Sigmoid colon (tissue), 7 donors: ENCODE results near the gene TECPR2. TPM values are rescaled to one million over a fixed set of nuclear protein-coding genes. Genes with fewer than 3 reads are reported as not detected.

ENCODE experiments used
- DNase-seq: peaks from one replicate; pipeline ENCODE4 v3.0.0-alpha.2; 2019
- H3K27ac ChIP-seq, 4 donors: fragments of 200-600 bp; sonication (generic); one replicate each; pipeline ENCODE4 v1.5.1; 2016 to 2019; ENCODE audit warnings: mild to moderate bottlenecking in 1 of 4
- H3K27me3 ChIP-seq, 3 donors: fragments of 200-600 bp; sonication (generic); one replicate each; pipeline ENCODE4 v1.5.1; 2019; ENCODE audit warnings: mild to moderate bottlenecking in 1 of 3
- H3K36me3 ChIP-seq, 4 donors: fragments of 200-600 bp; sonication (generic); one replicate each; pipeline ENCODE4 v1.5.1; 2016 to 2019
- H3K4me1 ChIP-seq, 4 donors: fragments of 200-600 bp; sonication (generic); one replicate each; pipeline ENCODE4 v1.5.1; 2017 to 2019
- H3K4me3 ChIP-seq, 4 donors: fragments of 200-600 bp; sonication (generic); one replicate each; pipeline ENCODE4 v1.5.1; 2017 to 2019; ENCODE audit warnings: mild to moderate bottlenecking in 2 of 4, moderate library complexity in 1 of 4
- H3K9me3 ChIP-seq, 4 donors: fragments of 200-600 bp in 3 of 4; sonication (generic) in 3 of 4; one replicate each; pipeline versions ENCODE4 v1.5.1 to v1.6.1; 2013 to 2019
- EP300 ChIP-seq, 4 donors: sonication (generic); formaldehyde crosslinking; IDR thresholded peaks; one replicate each; pipeline ENCODE4 v1.6.1; 2017; ENCODE audit warnings: antibody characterized with exemption in 4 of 4
- POLR2A ChIP-seq, 2 donors: fragments of 450-650 bp; IDR thresholded peaks; one replicate each; pipeline ENCODE4 v1.6.1; 2016; ENCODE audit warnings: antibody characterized with exemption in 2 of 2, mild to moderate bottlenecking in 2 of 2, moderate library complexity in 2 of 2
- POLR2AphosphoS5 ChIP-seq, 4 donors: sonication (generic); formaldehyde crosslinking; IDR thresholded peaks; one replicate each; pipeline ENCODE4 v1.6.1; 2017; ENCODE audit warnings: antibody characterized with exemption in 4 of 4
- WGBS, 2 donors: extraction: QIAGEN DNeasy Blood & Tissue Kit; methylation state at CpG; one replicate each; pipeline ENCODE4 v1.1.7; 2013; 5-methylcytosine and 5-hydroxymethylcytosine counted together
- intact Hi-C: fragments of 100-400 bp; cut with DNase I; formaldehyde crosslinking; loops from one replicate; pipeline ENCODE4 v1.15.1; 2023
- polyA plus RNA-seq, 3 donors: library from polyadenylated mRNA; stranded (reverse); fragments of 200-250 nt; gene quantifications; one replicate each; pipeline ENCODE4 v1.2.3, GENCODE V29; 2013
- total RNA-seq, 4 donors: library from RNA; depleted of rRNA; stranded (reverse); fragments of >200 nt; gene quantifications; one replicate each; pipeline ENCODE4 v1.1.0, GENCODE V29; 2016
- TF ChIP-seq, protein P1 (sequence below), 4 experiments: fragments of 450-650 bp in 3 of 4; fragments of 200-600 bp in 1 of 4; IDR thresholded peaks; one replicate each; pipeline ENCODE4 v1.5.1; 2016 to 2019; ENCODE audit warnings: antibody characterized with exemption in 4 of 4, mild to moderate bottlenecking in 3 of 4, moderate library complexity in 2 of 4
- donor health status: healthy with polysubstance abuse.
- donor health status: Bipolar disorder and iron deficiency.
- donor health status: healthy.

Gene TECPR2
- total and polyA plus RNA-seq, 7 donors = 2.1 to 51.0 (median 15.3) TPM

DNA sequence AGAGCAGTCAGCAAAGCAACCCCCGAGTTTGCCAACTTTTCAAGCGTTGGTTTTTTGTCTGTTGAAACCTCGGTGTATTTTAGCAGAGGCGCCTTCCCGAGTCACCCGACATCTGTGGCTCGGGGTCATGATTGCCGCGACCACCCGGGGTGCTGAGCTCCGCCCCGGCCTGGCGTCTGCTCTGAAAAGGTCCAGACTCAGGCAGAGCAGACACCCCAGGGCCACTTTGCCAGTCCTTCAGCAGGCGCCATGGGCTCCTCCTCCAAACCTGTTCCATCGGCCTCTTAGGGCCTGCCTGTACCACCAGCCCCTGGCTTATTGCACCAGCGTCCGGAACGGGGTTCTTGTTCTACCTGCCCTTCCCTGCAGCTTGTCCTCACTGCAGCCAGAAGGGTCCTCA is 127.7 kb downstream of the TECPR2 start:
- TF ChIP-seq POLR2A (IDR thresholded peaks at IDR 0.05) = no peak
- no peak for TF ChIP-seq POLR2AphosphoS5 (IDR thresholded peaks at IDR 0.05)
- TF ChIP-seq EP300 (IDR thresholded peaks at IDR 0.05) = no peak
- Histone ChIP-seq H3K27me3 (no peaks in the 10 kb centered on the region), H3K27ac (peak overlapping the region in 1 of 4 donors; percentile 24), H3K4me1 (peaks cover 0 to 10% (median 0%) of the 10 kb centered on the region in 4 donors), H3K9me3 (no peaks in the 10 kb centered on the region), H3K36me3 (no peaks in the 10 kb centered on the region), H3K4me3 (no peak overlapping the region)
- intact Hi-C loops = no loop called here
- no peak for DNase-seq
- 91 to 94% methylated on average over 18 of the region's 18 CpGs for WGBS, 2 donors

DNA sequence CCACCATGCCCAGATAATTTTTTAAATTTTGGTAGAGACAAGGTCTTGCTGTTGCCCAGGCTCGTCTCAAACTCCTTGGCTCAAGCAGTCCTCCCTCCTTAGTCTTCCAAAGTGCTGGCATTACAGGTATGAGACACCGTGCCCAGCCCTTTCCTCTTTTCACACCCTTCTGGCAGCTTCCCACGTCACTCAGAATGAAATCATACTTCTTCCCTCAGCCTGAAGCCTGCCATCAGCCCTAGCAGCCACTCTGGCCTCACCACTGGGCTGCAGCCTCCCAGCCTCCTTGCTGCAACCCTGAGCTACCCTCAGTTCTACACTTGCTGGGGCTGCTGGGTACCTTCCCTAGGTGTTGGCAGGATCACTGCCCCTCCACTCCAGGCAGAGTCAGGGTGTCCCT is 128.6 kb downstream of the TECPR2 start:
- 68 to 77% methylated on average over 3 of the region's 3 CpGs for WGBS, 2 donors
- no peaks in the 10 kb centered on the region for H3K27me3 ChIP-seq
- TF ChIP-seq, protein P1, sequence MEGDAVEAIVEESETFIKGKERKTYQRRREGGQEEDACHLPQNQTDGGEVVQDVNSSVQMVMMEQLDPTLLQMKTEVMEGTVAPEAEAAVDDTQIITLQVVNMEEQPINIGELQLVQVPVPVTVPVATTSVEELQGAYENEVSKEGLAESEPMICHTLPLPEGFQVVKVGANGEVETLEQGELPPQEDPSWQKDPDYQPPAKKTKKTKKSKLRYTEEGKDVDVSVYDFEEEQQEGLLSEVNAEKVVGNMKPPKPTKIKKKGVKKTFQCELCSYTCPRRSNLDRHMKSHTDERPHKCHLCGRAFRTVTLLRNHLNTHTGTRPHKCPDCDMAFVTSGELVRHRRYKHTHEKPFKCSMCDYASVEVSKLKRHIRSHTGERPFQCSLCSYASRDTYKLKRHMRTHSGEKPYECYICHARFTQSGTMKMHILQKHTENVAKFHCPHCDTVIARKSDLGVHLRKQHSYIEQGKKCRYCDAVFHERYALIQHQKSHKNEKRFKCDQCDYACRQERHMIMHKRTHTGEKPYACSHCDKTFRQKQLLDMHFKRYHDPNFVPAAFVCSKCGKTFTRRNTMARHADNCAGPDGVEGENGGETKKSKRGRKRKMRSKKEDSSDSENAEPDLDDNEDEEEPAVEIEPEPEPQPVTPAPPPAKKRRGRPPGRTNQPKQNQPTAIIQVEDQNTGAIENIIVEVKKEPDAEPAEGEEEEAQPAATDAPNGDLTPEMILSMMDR (IDR thresholded peaks at IDR 0.05) = no peak
- TF ChIP-seq POLR2A (IDR thresholded peaks at IDR 0.05) (no peak), EP300 (IDR thresholded peaks at IDR 0.05) (no peak), POLR2AphosphoS5 (IDR thresholded peaks at IDR 0.05) (no peak)
- H3K4me1 ChIP-seq = peaks cover 0 to 10% (median 0%) of the 10 kb centered on the region in 4 donors
- H3K36me3 ChIP-seq = no peaks in the 10 kb centered on the region
- no peak for DNase-seq
- no peaks in the 10 kb centered on the region for H3K9me3 ChIP-seq
- H3K4me3 ChIP-seq = no peak overlapping the region
- intact Hi-C loops = no loop called here
- no peak overlapping the region for H3K27ac ChIP-seq

DNA sequence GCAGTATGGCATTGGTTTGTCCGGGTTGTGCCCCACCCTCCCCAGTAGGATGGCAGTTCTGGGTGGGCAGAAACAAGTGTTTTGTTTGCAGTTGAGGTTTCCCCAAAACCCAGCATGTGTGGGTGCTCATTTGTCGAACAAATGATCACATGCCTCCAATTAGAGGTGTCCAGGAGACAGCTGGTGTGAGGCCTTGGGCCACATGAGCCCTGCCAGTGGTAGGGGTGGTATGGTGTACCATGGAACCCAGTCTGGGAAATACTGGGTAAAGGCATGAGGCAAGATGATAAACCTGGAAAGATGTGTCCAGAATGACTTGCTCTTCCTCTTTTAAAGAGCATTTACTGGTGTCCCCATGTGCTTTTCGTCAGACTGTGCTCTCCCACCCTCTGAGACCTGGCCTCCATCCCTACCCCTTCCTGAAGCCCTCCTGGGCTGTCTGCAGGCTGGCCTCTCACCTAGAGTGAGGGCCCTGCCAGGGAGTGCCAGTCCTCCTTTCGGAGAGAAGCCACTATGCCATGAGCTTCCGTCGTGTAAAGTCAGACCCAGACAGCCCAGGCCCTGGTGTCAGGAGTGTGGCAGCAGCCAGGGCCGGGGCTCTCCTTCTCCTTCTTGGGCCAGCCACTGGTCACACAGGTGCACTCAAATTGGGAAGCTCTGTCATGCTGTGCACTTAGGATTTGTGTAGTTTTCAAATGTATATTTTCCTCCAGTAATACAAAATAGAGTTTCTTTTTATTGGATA is 129.2 kb downstream of the TECPR2 start:
- WGBS, 2 donors = 91 to 92% methylated on average over 7 of the region's 7 CpGs
- H3K4me1 ChIP-seq = peaks cover 0 to 10% (median 0%) of the 10 kb centered on the region in 4 donors

DNA sequence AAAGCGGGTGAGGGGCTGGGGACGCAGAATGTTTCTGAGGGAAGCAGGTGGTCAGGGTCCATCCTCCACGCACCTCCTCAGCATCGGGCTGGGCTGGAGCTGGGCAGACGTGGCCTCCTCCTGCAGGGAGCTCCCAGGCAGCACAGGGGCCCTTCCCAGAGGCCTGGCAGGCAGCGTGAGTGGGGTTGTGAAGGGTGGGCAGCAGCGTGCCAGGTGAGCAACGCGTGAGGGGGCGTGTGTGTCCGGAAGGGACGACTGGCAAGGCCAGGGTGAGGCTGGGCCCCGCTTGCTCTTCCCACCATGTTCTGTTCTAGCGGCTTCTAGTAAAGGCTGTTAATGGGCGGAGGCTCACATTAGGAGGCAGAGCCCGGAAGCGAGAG is 129.8 kb downstream of the TECPR2 start:
- Histone ChIP-seq H3K36me3 (peaks cover 0 to 8% (median 6%) of the 10 kb centered on the region in 4 donors), H3K27ac (no peak overlapping the region), H3K4me1 (peaks cover 0 to 10% (median 0%) of the 10 kb centered on the region in 4 donors), H3K27me3 (no peaks in the 10 kb centered on the region), H3K4me3 (no peak overlapping the region), H3K9me3 (no peaks in the 10 kb centered on the region)
- DNase-seq = no peak
- intact Hi-C loops = no loop called here
- TF ChIP-seq EP300 (IDR thresholded peaks at IDR 0.05) (no peak), POLR2A (IDR thresholded peaks at IDR 0.05) (no peak)
- WGBS, 2 donors = 84 to 92% methylated on average over 17 of the region's 17 CpGs

More for the DNA sequence above, 129.2 kb downstream of the TECPR2 start:
- Histone ChIP-seq H3K9me3 (no peaks in the 10 kb centered on the region), H3K4me3 (no peak overlapping the region), H3K27me3 (no peaks in the 10 kb centered on the region), H3K36me3 (peaks cover 0 to 2% (median under 1%) of the 10 kb centered on the region in 4 donors), H3K27ac (no peak overlapping the region)
- TF ChIP-seq, protein P1 (IDR thresholded peaks at IDR 0.05) = no peak
- TF ChIP-seq POLR2AphosphoS5 (IDR thresholded peaks at IDR 0.05) (no peak), EP300 (IDR thresholded peaks at IDR 0.05) (no peak), POLR2A (IDR thresholded peaks at IDR 0.05) (no peak)
- intact Hi-C loops = no loop called here
- DNase-seq = no peak

DNA sequence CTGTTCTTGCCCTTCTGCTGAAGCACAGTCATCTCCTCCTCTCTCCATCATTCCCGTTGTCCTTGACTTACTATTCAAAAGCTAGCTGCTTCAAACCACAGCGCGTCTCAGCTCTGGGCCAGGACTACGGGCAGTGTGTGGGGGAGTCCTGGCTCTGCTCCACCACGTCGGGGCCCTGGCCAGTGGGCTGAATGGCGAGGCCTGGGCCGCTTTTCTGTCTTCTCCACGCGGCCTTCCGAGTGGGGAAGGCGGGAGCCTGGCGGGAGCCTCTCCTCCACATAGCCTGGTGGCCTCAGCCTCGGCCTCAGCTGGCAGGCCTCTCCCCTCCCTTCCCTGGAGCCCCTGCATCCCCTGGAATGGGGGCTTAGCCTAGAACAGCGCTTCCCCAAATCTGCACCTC is 130.4 kb downstream of the TECPR2 start:
- Histone ChIP-seq H3K27me3 (no peaks in the 10 kb centered on the region), H3K4me1 (peaks cover 0 to 10% (median 0%) of the 10 kb centered on the region in 4 donors), H3K36me3 (peaks cover 0 to 14% (median 11%) of the 10 kb centered on the region in 4 donors), H3K4me3 (no peak overlapping the region), H3K27ac (no peak overlapping the region), H3K9me3 (no peaks in the 10 kb centered on the region)
- 94 to 95% methylated on average over 15 of the region's 15 CpGs for WGBS, 2 donors
- DNase-seq = no peak
- TF ChIP-seq POLR2AphosphoS5 (IDR thresholded peaks at IDR 0.05) = no peak
- TF ChIP-seq, protein P1 (IDR thresholded peaks at IDR 0.05) = no peak
- TF ChIP-seq POLR2A (IDR thresholded peaks at IDR 0.05) = no peak
- no peak for TF ChIP-seq EP300 (IDR thresholded peaks at IDR 0.05)
- intact Hi-C loops = no loop called here
